Psoas muscle (tissue), 8 donors: ENCODE measurements around the gene LARP6. TPM values are rescaled to one million over a fixed set of nuclear protein-coding genes. Genes with fewer than 3 reads are reported as not detected.

ENCODE experiments used
- ATAC-seq, 4 donors: fragments of 200-7000 bp; cut with Tn5 transposase; one replicate each; pipeline ENCODE4 v1.9.1; 2020; ENCODE audit warnings: moderate library complexity in 3 of 4, mild to moderate bottlenecking in 2 of 4
- DNase-seq, 2 donors: peaks; one replicate each; pipeline ENCODE4 v3.0.0-alpha.2; 2020
- H3K27ac ChIP-seq: fragments of 200-600 bp; one replicate; pipeline ENCODE4 v1.8.0; 2022
- H3K27me3 ChIP-seq, 3 donors: fragments of 200-600 bp in 1 of 3; one replicate each; pipeline versions ENCODE4 v1.6.1 to v1.8.0; 2013 to 2022; ENCODE audit warnings: low read length in 2 of 3, mild to moderate bottlenecking in 2 of 3, moderate library complexity in 1 of 3; ENCODE audit not compliant: insufficient read depth in 3 of 3
- H3K36me3 ChIP-seq, 2 donors: fragments of 200-600 bp in 1 of 2; one replicate each; pipeline versions ENCODE4 v1.6.1 to v1.8.0; 2013 to 2022; ENCODE audit warnings: low read depth in 1 of 2, mild to moderate bottlenecking in 1 of 2, moderate library complexity in 1 of 2; ENCODE audit not compliant: insufficient read depth in 1 of 2
- H3K4me1 ChIP-seq: fragments of 200-600 bp; one replicate; pipeline ENCODE4 v1.8.0; 2022
- H3K4me3 ChIP-seq: fragments of 200-600 bp; one replicate; pipeline ENCODE4 v1.8.0; 2022; ENCODE audit warnings: mild to moderate bottlenecking
- H3K9me3 ChIP-seq: fragments of 200-600 bp; one replicate; pipeline ENCODE4 v1.8.0; 2022
- WGBS, 3 donors: extraction: QIAGEN DNeasy Blood & Tissue Kit; methylation state at CpG; one replicate each; pipeline versions ENCODE4 v1.1.6 to v1.1.7; 2013; 5-methylcytosine and 5-hydroxymethylcytosine counted together
- intact Hi-C, 2 donors: fragments of 100-400 bp; cut with DNase I; formaldehyde crosslinking; loops; one replicate each; pipeline versions ENCODE4 v1.11.0 to v1.14.2; 2022
- polyA plus RNA-seq, 3 donors: library from polyadenylated mRNA; stranded (reverse); fragments of 200-250 nt; gene quantifications; one replicate each; pipeline ENCODE4 v1.2.3, GENCODE V29; 2013
- total RNA-seq, 4 donors: library from RNA; stranded (reverse); fragmentation: NEBNext Ultra II Directional in 2 of 4; extraction: Animal tissue kit (Norgen Biotek cat#: 25700) in 2 of 4; gene quantifications; one replicate each; pipeline versions ENCODE4 v1.2.1 to v1.2.4, GENCODE V29; 2021 to 2023
- TF ChIP-seq, protein P1 (sequence below): fragments of 200-600 bp; IDR thresholded peaks from one replicate; pipeline ENCODE4 v1.8.0; 2022; ENCODE audit warnings: antibody characterized with exemption
- donor health status: healthy with polysubstance abuse.
- donor health status: DM: no; HTN: no; CAD: no; lungs with moderate emphysema.
- donor health status: Bipolar disorder and iron deficiency.
- donor health status: healthy.
- donor health status: DM: yes; HTN: yes; CAD: no.
- donor health status: DM: no; HTN: no; CAD: no.
- donor health status: DM: no; HTN: no; CAD: no.
- donor health status: DM: yes; HTN: yes; CAD: no.

Gene LARP6
- total and polyA plus RNA-seq, 7 donors, result 2.9 to 18.9 (median 6.4) TPM

- DNase-seq, result no peak
- Histone ChIP-seq H3K4me3 (no peak overlapping the region), H3K27me3 (no peaks in the 10 kb centered on the region), H3K27ac (peak overlapping the region; percentile 53), H3K4me1 (no peaks in the 10 kb centered on the region), H3K36me3 (no peaks in the 10 kb centered on the region), H3K9me3 (no peaks in the 10 kb centered on the region)
- peak in 2 of 4 donors; percentile 42 to 61 for ATAC-seq
- TF ChIP-seq, protein P1, sequence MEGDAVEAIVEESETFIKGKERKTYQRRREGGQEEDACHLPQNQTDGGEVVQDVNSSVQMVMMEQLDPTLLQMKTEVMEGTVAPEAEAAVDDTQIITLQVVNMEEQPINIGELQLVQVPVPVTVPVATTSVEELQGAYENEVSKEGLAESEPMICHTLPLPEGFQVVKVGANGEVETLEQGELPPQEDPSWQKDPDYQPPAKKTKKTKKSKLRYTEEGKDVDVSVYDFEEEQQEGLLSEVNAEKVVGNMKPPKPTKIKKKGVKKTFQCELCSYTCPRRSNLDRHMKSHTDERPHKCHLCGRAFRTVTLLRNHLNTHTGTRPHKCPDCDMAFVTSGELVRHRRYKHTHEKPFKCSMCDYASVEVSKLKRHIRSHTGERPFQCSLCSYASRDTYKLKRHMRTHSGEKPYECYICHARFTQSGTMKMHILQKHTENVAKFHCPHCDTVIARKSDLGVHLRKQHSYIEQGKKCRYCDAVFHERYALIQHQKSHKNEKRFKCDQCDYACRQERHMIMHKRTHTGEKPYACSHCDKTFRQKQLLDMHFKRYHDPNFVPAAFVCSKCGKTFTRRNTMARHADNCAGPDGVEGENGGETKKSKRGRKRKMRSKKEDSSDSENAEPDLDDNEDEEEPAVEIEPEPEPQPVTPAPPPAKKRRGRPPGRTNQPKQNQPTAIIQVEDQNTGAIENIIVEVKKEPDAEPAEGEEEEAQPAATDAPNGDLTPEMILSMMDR, result no peak
- intact Hi-C loops, result no loop called here
- 56 to 67% (median 61%) methylated on average over 2 of the region's 2 CpGs for WGBS, 3 donors
These were observed 58.7 kb downstream of the LARP6 start for GRCh38 chr15:70795311-70795665.

- H3K36me3 ChIP-seq, result no peaks in the 10 kb centered on the region
- WGBS, 3 donors, result 79 to 82% (median 81%) methylated on average over 12 of the region's 12 CpGs
- TF ChIP-seq, protein P1, result no peak
- H3K27me3 ChIP-seq, result no peaks in the 10 kb centered on the region
- ATAC-seq (no peak), DNase-seq (no peak)
- H3K9me3 ChIP-seq, result no peaks in the 10 kb centered on the region
- intact Hi-C loops, result no loop called here
- no peak overlapping the region for H3K4me3 ChIP-seq
- peak overlapping the region; percentile 53 for H3K27ac ChIP-seq
- H3K4me1 ChIP-seq, result no peaks in the 10 kb centered on the region
These were observed 59.2 kb downstream of the LARP6 start for GRCh38 chr15:70794596-70795310.

DNA sequence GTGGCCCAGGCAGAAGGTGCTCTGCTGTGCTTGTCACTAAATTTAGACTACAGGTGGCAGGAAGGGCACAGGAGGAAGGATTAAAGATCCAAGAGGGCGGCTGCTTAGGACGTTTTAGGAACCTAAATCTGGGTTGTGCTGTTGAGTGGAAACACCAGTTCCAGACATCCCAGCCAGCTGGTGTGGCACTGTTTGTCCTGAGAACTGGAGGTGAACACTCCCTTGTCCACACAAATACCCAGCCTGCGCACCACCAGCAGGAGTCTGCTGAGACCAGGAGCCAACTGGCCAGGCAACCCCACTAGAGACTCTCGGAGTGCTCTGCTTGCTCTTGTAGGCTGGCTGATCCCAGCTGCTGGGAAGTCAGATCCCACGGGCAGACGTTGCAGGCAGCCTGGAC lies 60.3 kb downstream of the LARP6 start:
- Histone ChIP-seq H3K4me3 (no peak overlapping the region), H3K4me1 (no peaks in the 10 kb centered on the region), H3K9me3 (no peaks in the 10 kb centered on the region), H3K36me3 (no peaks in the 10 kb centered on the region), H3K27me3 (no peaks in the 10 kb centered on the region), H3K27ac (no peak overlapping the region)
- intact Hi-C loops, result no loop called here
- WGBS, 3 donors, result 25 to 43% (median 39%) methylated on average over 6 of the region's 6 CpGs
- ATAC-seq (peak in 3 of 4 donors; percentile 22 to 60 (median 51)), DNase-seq (no peak)
- TF ChIP-seq, protein P1, result no peak

DNA sequence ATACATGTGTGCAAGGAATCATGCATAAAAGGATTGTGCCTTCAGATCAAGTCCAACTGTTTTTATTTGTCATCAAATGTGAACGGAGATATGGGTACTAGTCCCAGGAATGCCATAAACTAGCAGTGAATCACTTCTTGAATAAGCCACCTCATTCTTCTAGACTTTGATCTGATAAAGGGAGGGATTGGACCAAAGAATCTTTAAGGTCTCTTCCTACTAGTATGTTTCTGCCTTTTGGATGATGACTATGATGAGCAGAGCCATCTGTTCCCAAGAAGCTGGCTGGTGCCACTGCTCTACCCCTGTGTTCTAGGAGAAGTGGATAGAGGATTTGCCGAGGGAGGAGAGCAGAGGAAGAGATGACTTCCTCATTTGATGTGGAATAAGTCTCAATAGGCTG lies 61.8 kb downstream of the LARP6 start:
- Histone ChIP-seq H3K4me1 (no peaks in the 10 kb centered on the region), H3K27ac (no peak overlapping the region), H3K27me3 (no peaks in the 10 kb centered on the region), H3K4me3 (no peak overlapping the region), H3K36me3 (no peaks in the 10 kb centered on the region), H3K9me3 (no peaks in the 10 kb centered on the region)
- intact Hi-C loops, result no loop called here
- no peak for DNase-seq
- WGBS, 3 donors, result 41 to 59% (median 43%) methylated on average over 2 of the region's 2 CpGs
- TF ChIP-seq, protein P1, result no peak
- ATAC-seq, result no peak

GRCh38 chr15:70791259-70791658 lies 62.7 kb downstream of the LARP6 start:
- TF ChIP-seq, protein P1, result no peak
- no peaks in the 10 kb centered on the region for H3K9me3 ChIP-seq
- no peak overlapping the region for H3K27ac ChIP-seq
- H3K4me3 ChIP-seq, result no peak overlapping the region
- 46 to 70% (median 47%) methylated on average over 5 of the region's 5 CpGs for WGBS, 3 donors
- intact Hi-C loops, result no loop called here
- ATAC-seq, result peak in 2 of 4 donors; percentile 35 to 57
- no peaks in the 10 kb centered on the region for H3K27me3 ChIP-seq
- DNase-seq, result no peak
- no peaks in the 10 kb centered on the region for H3K4me1 ChIP-seq
- H3K36me3 ChIP-seq, result no peaks in the 10 kb centered on the region
